ENCODE measurements around the gene STX4. TPM values are rescaled to one million over a fixed set of nuclear protein-coding genes. Genes with fewer than 3 reads are reported as not detected.

Gene STX4
- total RNA-seq, 1 experiment from 2014 or later = 32.3 TPM

DNA sequence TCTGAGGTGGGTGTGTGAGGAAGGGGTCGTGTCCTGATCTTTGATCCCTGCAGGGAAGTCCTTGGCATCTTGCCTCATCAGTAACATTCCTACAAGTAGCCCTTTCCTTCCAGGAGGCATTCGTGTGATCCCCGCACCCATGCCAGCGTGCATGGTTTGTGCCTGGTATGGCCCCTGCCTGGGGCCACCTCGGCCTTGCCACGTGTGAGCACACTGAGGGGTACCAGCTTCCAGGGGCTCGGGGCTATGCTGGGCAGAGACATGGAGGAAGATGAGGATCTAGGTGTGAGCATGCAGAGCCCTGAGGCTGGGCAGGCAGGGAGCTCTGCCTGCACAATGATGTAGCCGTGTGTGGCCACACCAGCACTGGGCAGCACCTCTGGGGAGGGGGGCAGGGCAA is 42.3 kb upstream of the STX4 start:
- H3K56ac ChIP-seq (ENCODE audit: insufficient read length, low read depth, low read length) = no peak overlapping the region
- Mint-ChIP-seq H3K27ac (0 out of 7 replicates have a peak overlapping the region, but pooled peaks of 1 of the 3 experiments have one; percentile 3), H3K4me1 (peaks cover 0 to 6% of the 10 kb centered on the region in 2 experiments; a peak in 1 of 4 replicates), H3K36me3 (ENCODE audit: insufficient read depth in 1 of 3, low read depth in 3 of 3) (peaks cover 2 to 9% (median 4%) of the 10 kb centered on the region in 3 experiments; a peak in 3 of 7 replicates), H3K27me3 (ENCODE audit: low read depth) (no peaks in the 10 kb centered on the region; the same call in 1 of the 2 replicates), H3K9me3 (no peaks in the 10 kb centered on the region), H3K4me3 (no peak overlapping the region; a peak in 1 of 5 replicates)
- H3K9ac ChIP-seq (ENCODE audit: extremely low read depth, insufficient read length, low read length) = no peak overlapping the region
- H3K23me2 ChIP-seq (ENCODE audit: insufficient read length, low read depth, low read length, poor library complexity, severe bottlenecking) = no peaks in the 10 kb centered on the region
- no peak overlapping the region for H2BK15ac ChIP-seq (ENCODE audit: low read depth, low read length)
- no peak overlapping the region for H2BK120ac ChIP-seq (ENCODE audit: low read depth, low read length, poor library complexity, severe bottlenecking)
- no peak overlapping the region for H3K27ac ChIP-seq (ENCODE audit: insufficient read length, low read depth, low read length)
- no peak overlapping the region for H4K8ac ChIP-seq (replicated peaks; ENCODE audit: insufficient read length, low read depth, low read length)
- H4K20me1 ChIP-seq (ENCODE audit: control insufficient read depth, insufficient read depth, insufficient read length) = no peaks in the 10 kb centered on the region
- no peaks in the 10 kb centered on the region for H3K4me1 ChIP-seq (ENCODE audit: insufficient read depth, low read length)
- H2BK12ac ChIP-seq (ENCODE audit: insufficient read length, low read depth, low read length) = no peak overlapping the region
- no peak overlapping the region for H3K4ac ChIP-seq (ENCODE audit: low read depth, low read length)
- H3K14ac ChIP-seq (ENCODE audit: insufficient read depth, low read length) = no peak overlapping the region; the same call in 1 of the 2 replicates
- no peaks in the 10 kb centered on the region for H3K79me1 ChIP-seq (ENCODE audit: insufficient read depth, low read depth, low read length, poor library complexity, severe bottlenecking)
- no peak overlapping the region for H2AFZ ChIP-seq (ENCODE audit: low read length)
- no peaks in the 10 kb centered on the region for H3K79me2 ChIP-seq (ENCODE audit: insufficient read depth, low read length)
- H4K5ac ChIP-seq (ENCODE audit: insufficient read length, low read depth, low read length) = no peak overlapping the region
- no peak overlapping the region for H3K18ac ChIP-seq (ENCODE audit: insufficient read length, low read depth, low read length)
- no CpG with 5 or more reads among the region's 8 CpGs for WGBS (ENCODE audit: extremely low coverage, insufficient read length, low lambda C conversion rate)
- DNase-seq = no peak
- no peak overlapping the region for H2AK5ac ChIP-seq (ENCODE audit: insufficient read length, low read length)
- TF ChIP-seq, protein P1, sequence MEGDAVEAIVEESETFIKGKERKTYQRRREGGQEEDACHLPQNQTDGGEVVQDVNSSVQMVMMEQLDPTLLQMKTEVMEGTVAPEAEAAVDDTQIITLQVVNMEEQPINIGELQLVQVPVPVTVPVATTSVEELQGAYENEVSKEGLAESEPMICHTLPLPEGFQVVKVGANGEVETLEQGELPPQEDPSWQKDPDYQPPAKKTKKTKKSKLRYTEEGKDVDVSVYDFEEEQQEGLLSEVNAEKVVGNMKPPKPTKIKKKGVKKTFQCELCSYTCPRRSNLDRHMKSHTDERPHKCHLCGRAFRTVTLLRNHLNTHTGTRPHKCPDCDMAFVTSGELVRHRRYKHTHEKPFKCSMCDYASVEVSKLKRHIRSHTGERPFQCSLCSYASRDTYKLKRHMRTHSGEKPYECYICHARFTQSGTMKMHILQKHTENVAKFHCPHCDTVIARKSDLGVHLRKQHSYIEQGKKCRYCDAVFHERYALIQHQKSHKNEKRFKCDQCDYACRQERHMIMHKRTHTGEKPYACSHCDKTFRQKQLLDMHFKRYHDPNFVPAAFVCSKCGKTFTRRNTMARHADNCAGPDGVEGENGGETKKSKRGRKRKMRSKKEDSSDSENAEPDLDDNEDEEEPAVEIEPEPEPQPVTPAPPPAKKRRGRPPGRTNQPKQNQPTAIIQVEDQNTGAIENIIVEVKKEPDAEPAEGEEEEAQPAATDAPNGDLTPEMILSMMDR (conservative IDR thresholded peaks at IDR 0.05) = no peak
- H2BK20ac ChIP-seq (ENCODE audit: low read depth, low read length, poor library complexity, severe bottlenecking) = no peak overlapping the region
- no peak overlapping the region for H4K91ac ChIP-seq (ENCODE audit: insufficient read length, low read depth, low read length)
- H2BK5ac ChIP-seq (ENCODE audit: insufficient read length, low read length) = no peak overlapping the region
- H3T11ph ChIP-seq (ENCODE audit: low read length) = no peak overlapping the region
- H3K23ac ChIP-seq (ENCODE audit: insufficient read length, low read depth, low read length) = no peak overlapping the region
- no peak overlapping the region for H3K4me2 ChIP-seq (ENCODE audit: insufficient read depth, insufficient read length, low read length)
- H3K27me3 ChIP-seq (ENCODE audit: insufficient read depth, low read length) = no peaks in the 10 kb centered on the region
- no peaks in the 10 kb centered on the region for H3K9me3 ChIP-seq (ENCODE audit: control insufficient read depth, low read depth, low read length)
